NCI-H2081 (cell line): Measurements from ENCODE around the gene ACHE.

Experiments
- DNase-seq, 2 experiments: peaks; one replicate each; lab custom pipeline; 2025; lab: John Stamatoyannopoulos, UW

Gene ACHE

DNA sequence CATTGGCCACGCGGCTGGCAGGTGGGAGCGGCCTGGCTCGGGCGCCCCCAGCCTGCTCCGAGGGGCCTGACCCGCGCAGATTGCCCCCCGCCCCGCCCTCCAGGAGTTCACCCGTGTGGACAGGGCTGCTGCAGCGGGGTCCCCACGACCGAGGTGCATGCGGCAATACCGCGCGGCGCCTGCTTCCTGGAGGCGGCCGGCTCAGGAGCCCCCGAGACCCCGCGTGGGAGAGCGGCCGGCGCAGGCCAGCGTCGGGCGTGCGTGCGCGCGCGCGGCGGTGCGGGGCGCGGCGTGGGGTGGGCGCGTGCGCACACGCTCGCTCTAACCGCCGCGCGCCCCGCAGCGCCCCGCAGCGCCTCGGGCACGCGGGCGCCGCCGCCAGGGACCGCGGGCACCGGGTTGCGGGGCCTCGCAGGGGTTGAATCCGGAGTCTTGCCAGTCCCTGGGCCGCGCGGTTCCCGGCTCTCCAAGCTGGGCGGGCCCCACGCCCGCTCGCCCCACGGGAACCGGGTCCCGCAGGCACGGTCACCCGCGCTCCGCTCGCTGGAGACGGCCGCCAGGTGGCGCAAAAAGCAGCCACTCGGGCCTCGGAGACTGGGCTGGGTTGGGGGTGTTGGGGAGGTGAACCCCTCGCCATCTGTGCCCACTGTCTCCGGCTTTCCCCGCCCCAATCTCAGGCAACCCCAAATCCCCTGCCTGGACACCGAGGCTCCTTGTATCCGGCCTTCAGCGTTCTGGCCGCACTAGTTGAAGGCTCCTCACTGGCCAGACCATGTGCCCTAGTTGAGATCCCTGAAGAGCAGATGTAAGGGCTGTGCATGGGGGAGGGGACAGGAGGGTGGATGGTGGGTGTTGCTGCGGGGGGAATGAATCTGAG is 1.3 kb upstream of the ACHE start:
- peak; percentile 24 to 34 for DNase-seq

DNA sequence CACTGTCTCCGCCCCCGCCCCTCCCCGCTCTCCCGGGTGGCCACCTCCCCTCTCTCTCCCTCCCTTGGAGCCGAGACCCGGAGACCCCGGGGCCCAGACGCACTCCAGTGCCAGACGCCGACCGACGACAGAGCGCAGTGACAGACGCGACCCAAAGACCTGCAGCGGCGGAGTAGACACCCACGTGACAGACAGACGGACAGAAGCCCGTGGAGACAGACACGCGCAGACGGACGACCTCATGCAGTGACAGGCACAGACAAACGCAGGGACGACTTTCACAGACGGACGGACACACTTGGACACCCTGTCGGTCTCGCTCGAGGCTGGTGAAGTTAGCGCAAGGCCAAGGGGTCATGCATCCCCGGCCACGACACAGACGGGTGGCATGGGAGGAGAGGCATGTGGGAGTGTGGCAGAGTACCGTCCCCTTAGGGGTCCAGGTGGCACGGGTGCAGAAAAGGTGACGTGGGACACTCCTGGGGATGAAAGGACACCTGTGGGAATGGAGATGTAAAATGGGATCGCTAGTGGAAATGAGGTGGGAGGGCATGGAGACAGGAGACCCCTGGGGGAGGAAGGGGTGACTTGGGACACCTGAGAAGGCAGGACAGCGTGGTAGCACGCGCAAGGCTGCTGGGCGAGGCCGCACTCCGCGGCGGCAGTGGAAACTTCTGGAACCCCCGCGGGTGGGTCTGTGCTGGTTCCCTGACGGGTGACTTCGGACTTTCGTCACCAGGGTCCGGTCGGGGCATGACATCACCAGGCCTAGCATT is 456 bp upstream of the ACHE start:
- DNase-seq: no peak

DNA sequence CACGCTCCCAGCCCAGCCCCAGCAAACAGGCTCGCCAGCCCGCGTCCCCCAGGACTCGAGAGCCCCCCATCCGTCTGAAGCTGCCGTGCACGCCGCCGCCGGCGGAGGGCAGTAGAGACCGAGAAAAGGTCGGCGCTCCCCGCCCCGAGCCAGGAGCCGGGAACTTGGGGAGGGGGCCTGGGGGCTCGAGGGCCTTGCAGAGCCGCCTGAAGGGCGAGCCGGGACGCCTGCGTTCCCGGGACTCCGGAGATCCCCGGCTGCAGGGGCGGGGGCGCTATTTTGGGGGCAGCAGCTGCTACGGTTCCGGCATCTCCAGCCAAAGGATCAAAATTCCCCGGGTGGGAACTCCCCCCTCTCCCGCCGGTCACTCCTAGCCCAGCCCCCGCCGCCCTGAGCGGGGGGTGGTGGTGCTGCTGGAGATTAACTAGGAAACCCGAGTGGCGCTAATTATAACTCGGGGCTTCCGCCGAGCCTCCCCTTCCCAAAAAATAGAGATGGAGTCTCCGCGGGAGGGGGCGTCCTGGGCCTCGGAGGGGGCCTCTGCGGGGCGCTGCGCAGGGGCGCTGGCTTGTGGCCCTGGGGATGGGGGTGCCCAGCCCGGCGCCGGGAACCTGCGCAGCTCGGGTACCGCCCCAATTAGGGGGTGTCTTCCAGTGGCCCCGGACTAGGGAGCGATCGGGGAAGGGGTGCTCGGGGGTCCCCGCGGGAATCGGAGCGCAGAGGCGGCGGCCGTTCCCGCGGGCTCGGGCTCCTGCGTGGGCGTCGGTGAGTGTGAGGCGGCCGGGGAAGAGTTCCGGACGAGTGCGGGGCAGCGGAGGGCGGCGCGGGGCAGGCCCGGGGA is 608 bp downstream of the ACHE start:
- DNase-seq: peak; percentile 33 to 40

DNA sequence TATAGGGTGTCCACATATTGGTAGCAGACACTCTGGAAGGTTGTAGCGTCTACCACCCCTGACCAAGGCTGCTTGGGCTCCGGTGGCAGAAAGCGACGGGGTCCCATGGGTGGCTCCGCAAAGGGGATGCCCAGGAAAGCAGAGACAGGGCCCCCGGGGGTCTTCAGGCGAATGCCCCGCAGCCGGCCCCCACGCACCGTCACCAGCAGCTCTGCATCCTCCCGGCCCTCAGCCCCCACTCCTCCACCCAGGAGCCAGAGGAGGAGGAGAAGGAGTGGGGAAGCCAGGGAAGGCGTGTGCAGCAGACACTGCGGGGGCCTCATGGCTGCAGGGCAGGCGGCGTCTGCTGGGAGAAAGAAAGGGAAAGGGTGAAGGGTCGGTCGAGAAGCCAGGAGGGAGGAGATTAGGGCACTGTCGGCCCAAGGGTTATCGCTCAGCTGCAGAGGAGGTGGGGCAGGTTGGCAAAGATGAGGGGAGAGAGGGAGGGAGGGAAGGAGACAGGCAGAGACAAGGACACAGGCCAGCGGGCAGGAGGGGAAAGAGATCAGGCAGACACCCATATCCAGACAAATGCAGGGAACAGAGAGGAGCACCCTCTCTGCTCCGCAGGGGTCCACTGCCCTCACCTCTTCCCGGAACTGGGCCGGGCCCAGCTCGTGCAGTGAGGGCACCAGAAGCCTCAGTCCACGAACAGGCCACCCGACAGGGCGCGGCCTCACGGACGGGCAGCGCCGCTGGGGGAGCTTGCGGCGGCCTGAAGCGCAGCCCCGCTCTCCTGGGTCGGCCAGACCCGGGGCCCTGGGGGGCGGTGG is 1.6 kb downstream of the ACHE start:
- no peak for DNase-seq

DNA sequence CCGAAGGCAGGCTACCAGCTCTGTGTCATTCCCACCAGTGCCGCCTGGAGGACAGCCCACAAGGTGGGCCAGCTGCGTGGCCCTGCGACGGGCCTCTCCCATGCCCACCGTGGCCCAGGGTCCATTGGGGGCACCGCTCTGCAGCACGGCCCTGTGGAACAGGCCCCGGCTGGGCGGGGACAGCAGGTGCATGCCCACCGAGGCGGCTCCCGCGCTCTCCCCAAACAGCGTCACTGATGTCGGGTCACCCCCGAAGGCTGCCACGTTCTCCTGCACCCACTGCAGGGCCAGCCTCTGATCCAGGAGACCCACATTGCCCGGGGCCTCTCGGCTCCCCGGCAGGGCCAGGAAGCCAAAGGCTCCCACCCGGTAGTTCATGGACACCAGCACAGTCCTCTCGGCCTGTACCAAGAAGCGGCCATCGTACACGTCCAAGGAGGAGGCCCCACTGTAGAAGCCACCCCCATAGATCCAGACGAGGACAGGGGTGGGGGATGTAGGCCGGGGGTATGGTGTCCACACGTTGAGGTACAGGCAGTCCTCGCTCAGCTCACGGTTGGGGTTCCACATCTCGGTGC is 2.3 kb downstream of the ACHE start:
- no peak for DNase-seq

DNA sequence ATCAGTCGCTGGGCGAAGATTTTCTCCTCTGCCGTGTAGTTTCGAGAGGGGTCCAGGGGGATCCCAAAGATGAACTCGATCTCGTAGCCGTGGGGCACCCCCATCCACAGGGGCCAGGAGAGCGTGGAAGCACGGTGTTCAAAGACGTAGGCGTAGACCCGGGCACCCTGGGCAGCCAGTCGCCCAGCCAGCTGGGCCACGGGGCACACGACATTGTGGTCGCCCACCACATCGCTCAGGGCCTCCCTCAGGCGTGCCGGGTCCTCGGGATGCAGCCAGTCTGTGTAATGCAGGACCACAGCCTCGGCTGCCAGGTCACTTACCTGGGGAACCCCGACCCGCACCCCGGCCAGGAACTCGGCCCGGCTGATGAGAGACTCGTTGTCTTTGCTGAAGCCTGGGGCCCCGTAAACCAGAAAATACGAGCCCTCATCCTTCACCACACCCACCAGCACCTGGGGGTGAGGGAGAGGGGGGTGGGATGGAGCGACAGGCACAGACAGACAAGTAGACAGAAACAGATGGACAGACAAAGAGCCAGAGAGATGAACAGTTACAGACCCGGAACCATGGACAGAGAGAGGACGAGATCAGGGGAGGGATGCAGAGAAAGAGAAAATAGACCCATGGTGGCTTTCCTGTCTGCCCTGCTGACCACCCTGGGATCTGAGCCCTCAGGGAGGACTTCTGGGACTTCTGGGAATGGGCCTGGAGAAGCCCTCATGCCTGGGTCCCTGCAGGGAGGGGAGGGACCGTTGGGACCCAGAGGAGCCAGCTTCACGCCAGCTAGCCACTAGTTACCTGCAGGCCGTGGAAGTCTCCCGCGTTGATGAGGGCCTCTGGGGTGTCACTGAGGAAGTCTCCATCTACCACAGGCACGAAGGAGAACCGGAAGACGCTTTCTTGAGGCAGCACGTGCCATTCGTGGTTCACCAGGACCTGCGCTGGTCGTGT is 3.0 kb downstream of the ACHE start:
- DNase-seq: no peak

DNA sequence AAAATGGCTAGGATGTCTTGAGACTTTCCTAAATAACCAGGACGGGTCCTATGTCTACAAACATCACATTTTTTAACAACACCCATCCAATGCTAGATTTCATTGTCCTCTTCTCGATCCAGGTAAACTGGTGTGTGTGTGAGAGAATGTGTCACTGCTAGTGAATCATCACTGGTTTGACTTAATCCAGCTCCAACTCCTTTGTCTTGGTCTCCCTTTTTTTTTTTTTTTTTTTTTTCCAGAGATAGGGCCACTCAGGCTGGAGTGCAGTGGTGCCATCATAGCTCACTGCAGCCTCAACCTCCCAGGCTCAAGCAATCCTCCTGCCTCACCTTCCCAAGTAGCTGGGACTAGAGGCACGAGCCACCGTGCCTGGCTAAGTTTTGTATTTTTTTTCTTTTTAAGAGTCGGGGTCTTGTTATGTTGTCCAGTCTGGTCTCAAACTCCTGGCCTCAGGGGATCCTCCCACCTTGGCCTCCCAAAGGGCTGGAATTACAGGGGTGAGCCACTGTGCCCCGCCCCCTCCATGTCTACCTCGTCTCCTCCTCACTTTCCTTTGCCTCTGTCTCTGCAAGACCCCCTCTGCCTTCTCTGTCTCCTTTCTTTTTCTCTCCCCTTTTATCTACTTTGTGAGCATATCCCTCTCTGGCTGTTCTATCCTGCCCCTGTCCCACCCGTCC is 4.0 kb downstream of the ACHE start:
- DNase-seq: no peak

DNA sequence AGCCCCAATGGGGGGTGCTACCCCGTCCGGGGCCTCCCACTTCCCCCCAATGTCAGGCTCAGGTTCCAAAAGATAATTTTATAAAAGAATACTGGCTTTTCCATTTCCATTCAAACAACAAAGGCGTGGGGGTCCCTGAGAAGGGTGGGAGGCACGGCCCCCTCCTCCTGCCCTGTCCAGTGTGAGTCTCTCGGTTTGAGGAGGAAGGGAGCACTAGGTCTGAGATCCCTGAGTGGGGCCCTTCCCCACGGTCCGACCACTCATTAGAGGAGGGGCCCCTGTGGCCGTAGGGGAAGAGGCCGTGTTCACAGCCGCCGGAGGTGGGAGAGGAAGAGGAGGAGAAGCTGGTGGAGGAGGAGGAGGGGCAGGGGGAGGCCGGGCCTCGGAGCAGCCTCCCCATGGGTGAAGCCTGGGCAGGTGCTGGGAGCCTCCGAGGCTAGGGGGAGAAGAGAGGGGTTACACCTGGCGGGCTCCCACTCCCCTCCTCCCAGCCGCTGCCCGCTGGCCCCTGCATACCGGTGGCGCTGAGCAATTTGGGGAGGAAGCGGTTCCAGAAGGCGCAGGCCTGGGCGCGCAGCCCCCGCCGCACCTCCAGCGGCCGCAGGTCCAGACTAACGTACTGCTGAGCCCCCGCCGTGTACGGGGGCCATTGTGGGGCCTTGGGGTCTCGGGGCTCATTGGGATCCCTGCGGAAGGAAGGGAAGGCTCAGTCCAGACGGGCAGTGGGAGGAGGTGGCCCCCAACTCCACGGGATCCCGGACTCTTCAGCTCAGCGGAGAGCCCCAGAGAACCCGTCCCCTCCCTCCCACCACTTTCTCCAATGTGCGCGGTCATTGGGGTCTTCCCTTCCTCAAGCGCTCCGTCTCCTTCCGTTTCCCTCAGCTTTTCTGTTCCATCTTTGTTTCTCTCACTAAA is 4.8 kb downstream of the ACHE start:
- no peak for DNase-seq

DNA sequence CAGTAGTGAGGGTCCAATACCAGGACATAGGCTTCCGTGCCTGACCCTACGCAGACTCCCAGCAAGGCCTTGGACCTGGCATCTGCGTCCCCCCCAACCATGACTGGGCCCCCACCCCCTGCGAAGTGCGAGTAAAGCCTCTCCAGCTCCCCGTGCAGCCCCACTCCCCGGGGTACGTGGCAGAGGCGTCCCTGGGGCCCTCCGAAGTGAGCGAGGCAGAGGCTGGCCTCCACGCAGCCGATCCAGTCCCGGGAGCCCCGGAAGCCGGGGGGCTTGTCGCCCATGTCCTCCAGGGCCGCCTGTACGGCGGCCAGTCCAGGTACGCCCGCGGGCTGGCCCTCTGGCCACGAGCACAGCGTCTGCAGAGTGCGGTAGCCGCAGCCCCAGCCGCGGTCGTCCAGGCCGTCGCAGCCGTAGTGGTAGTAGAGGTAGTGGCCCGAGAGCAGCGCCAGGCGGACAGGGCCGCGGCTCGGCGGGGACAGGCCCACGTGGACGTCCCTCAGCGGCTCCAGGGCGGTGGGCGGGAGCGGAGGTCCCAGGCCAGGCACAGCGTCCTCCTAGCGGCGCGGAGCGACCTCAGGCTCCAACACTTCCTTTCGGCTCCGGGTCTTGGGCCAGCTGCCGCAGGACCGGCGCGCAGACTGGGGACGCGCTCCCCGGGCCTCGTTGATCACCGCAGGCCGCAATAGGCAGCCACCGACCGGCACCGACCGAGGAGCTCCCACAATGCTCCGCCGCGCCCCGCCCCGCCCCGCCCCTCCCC is 6.5 kb downstream of the ACHE start, which contains the start of gene UFSP1:
TSS of gene UFSP1 (minus strand) at position 728 of the 763 bp plus-strand sequence. CDS start at position 284, 444 bp downstream.
- no peak for DNase-seq

DNA sequence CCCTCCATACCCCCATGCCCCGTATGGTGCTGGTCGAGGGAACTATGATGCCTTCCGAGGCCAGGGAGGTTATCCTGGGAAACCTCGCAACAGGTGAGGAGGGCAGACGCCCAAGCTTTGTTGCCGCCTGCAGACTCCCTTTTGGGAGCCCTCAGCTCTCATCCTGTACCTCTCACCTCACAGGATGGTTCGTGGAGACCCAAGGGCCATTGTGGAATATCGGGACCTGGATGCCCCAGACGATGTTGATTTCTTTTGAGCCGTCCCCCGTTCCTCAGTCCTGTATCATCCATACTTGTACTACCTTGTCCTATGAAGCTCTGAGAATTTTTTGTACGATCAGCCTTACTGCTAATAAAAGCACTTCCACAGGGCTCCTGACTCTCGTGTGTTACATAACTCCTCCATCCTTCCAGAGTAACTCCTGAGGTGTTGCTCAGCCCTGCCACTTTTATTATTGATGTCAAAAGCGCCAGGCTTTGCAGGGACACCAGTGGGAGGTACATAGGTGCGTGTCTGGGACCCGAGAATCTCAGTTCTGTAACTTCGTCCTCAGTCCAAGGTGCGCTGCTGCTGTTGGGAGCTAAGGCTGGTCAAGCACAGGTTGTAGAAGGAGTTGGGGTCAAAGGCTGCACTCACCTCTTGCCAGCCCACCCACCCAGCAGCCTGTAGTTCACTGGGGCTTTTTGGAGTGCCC is 7.2 kb downstream of the ACHE start:
- DNase-seq: no peak

DNA sequence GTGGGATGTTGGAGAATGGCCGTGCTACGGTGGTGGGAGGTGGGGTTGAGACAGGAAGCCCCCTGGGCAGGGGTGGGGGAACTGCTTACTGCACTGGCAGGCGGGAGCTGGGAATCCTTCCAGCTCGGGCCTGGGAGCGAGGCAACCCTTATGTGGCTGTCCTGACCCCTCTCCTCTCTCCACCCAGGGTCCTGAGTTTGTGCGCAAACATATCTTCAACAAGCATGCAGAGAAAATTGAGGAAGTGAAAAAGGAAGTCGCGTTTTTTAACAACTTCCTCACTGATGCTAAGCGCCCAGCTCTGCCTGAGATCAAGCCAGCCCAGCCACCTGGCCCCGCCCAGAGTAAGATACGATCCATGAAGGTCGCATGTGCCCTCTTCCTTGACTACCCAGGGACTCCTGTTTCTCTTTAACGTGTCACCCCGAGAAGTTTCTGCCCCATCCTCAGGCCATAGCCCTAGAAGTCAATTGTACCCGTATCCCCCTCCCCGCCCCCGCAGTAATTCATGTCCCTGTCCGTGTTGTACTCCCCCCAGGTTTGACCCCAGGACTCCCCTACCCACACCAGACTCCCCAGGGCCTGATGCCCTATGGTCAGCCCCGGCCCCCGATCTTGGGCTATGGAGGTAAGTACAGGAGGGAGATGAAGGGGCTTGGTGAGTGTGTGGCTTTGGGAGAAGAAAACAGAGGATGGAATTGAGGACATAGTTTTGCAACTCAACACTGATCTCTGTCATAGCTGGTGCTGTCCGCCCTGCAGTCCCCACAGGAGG is 8.0 kb downstream of the ACHE start:
- DNase-seq: no peak

DNA sequence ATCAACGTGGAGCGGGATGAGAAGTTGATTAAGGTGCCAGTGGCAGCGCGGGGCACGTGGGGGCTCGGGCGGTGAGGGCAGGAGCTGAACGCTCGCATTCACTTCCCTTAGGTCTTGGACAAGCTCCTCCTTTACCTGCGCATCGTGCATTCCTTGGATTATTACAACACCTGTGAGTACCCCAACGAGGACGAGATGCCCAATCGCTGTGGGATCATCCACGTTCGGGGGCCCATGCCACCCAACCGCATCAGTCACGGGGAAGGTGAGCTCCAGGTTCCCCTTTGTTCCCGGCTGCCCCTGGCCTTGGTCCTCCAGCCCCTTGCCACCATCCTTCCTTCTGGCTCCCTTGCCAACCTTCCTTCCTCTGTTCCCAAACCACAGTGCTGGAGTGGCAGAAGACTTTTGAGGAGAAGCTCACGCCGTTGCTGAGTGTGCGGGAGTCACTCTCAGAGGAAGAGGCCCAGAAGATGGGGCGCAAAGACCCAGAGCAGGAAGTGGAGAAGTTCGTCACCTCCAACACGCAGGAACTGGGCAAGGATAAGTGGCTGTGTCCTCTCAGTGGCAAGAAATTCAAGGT is 8.7 kb downstream of the ACHE start:
- no peak for DNase-seq

DNA sequence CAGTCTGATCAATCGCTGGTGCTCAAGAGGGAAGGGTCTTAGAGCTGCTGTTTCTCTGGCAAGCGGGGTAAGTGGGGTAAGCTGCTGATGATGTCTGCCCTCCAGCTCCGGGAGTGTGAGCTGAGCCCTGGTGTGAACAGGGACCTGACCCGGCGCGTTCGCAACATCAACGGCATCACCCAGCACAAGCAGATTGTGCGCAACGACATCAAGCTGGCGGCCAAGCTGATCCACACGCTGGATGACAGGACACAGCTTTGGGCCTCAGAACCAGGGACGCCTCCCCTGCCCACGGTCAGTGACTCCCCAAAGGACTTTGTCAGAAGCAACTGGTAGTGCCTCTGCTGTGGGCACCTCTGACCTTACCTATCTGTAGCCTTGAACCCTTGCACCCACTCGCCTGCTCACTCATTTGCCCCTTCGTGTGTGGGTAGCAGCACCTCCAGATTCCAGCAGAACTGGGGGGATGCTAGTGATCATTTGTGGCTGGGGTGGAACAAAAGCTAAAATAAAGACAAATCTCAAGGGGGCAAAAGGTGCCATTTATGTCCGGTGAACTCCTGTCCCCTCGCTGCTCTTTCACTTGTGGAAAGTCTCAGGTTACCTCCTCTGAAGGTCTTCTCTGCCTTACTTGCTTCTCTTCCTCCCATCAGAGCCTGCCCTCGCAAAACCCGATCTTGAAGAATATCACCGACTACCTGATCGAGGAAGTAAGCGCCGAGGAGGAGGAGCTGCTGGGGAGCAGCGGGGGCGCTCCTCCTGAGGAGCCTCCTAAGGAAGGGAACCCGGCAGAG is 9.3 kb downstream of the ACHE start:
- DNase-seq: no peak

DNA sequence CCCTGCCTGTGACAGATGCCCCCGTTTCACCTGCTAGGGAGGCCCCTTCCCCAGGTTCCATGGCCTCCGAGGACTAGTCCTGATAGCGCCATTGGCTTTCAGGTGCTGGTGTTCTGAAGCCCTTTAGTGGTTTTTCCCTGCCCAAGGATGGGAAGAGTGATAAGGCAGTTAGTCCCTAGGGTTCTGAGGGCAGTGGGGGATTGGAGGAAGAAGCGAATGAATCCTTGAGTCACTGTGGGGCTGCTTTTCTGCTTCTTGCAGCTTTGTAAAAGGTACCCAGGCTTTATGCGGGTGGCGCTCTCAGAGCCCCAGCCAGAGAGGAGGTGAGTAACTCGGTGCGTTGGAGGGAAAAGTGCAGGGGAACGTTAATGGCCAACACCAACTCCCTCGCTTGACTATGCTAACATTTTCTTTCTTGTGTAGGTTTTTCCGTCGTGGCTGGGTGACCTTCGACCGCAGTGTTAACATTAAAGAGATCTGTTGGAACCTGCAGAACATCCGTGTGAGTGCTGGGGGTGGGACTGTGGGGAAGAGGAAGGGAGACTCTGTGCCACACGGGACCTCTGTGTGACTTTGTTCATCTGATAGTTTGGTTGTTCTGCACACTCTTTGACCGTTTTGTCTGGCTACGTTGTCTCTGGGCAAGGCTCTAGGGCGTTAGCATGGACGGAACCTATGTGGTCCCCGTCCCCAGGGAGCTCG is 10.1 kb downstream of the ACHE start:
- DNase-seq: no peak
